ENCODE results near the gene KIF24. TPM values are rescaled to one million over a fixed set of nuclear protein-coding genes. Genes with fewer than 3 reads are reported as not detected.
A peak's percentile ranks its signal among the peaks of the same experiment; 100 is the strongest.

KIF24 gene
- total RNA-seq, 4 donors from 2014 or later: 0.42 to 1.5 (median 0.62) TPM

GRCh38 chr9:34375901-34376595 is 47.0 kb upstream of the KIF24 start:
- Histone ChIP-seq H3K4me1 (peaks cover 28 to 79% (median 56%) of the 10 kb centered on the region in 4 donors), H3K4me3 (peak overlapping the region; percentile 66 to 85 (median 80)), H3K9me3 (no peaks in the 10 kb centered on the region), H3K27ac (replicated peaks in 1 of 4) (peak overlapping the region; percentile 79 to 88 (median 84)), H3K36me3 (peaks cover 0 to 16% (median 15%) of the 10 kb centered on the region in 4 donors), H3K27me3 (peaks cover 0 to 7% (median 0%) of the 10 kb centered on the region in 4 donors)
- WGBS: 15% methylated on average over 11 of the region's 22 CpGs
- TF ChIP-seq CTCF (IDR thresholded peaks at IDR 0.05) (peak; percentile 14 to 34 (median 19)), POLR2A (IDR thresholded peaks at IDR 0.05; ENCODE audit: low read depth) (no peak), POLR2AphosphoS5 (IDR thresholded peaks at IDR 0.05) (no peak)
- DNase-seq (ENCODE audit: extremely low spot score): peak; percentile 92
- intact Hi-C loops (cut with DNase I): loop anchor here (5.0 kb wide), 1 partner anchor 119 kb away; no protein-coding TSS in a partner anchor

GRCh38 chr9:34374905-34375552 is 46.0 kb upstream of the KIF24 start:
- Histone ChIP-seq H3K4me3 (peak overlapping the region in 1 of 4 donors; percentile 85), H3K9me3 (no peaks in the 10 kb centered on the region), H3K27me3 (peaks cover 0 to 7% (median 0%) of the 10 kb centered on the region in 4 donors), H3K27ac (replicated peaks in 1 of 4) (peak overlapping the region in 2 of 4 donors; percentile 86 to 88), H3K36me3 (peaks cover 0 to 25% (median 24%) of the 10 kb centered on the region in 4 donors), H3K4me1 (peaks cover 21 to 79% (median 55%) of the 10 kb centered on the region in 4 donors)
- 77% methylated on average over 5 of the region's 5 CpGs for WGBS
- intact Hi-C loops (cut with DNase I): loop anchor here (5.0 kb wide), 1 partner anchor 118 kb away; no protein-coding TSS in a partner anchor
- TF ChIP-seq POLR2AphosphoS5 (IDR thresholded peaks at IDR 0.05) (no peak), CTCF (IDR thresholded peaks at IDR 0.05) (no peak), POLR2A (IDR thresholded peaks at IDR 0.05; ENCODE audit: low read depth) (no peak), EP300 (IDR thresholded peaks at IDR 0.05) (no peak)
- peak; percentile 45 for DNase-seq (ENCODE audit: extremely low spot score)

- peak; percentile 39 for DNase-seq (ENCODE audit: extremely low spot score)
- peaks cover 0 to 7% (median 0%) of the 10 kb centered on the region in 4 donors for H3K27me3 ChIP-seq
- no peak overlapping the region for H3K27ac ChIP-seq (replicated peaks in 1 of 4)
- TF ChIP-seq EP300 (IDR thresholded peaks at IDR 0.05) (no peak), CTCF (IDR thresholded peaks at IDR 0.05) (no peak), POLR2AphosphoS5 (IDR thresholded peaks at IDR 0.05) (no peak), POLR2A (IDR thresholded peaks at IDR 0.05; ENCODE audit: low read depth) (no peak)
- peaks cover 16 to 72% (median 50%) of the 10 kb centered on the region in 4 donors for H3K4me1 ChIP-seq
- H3K36me3 ChIP-seq: peaks cover 0 to 32% (median 26%) of the 10 kb centered on the region in 4 donors
- intact Hi-C loops (cut with DNase I): no loop called here
- 97% methylated on average over 3 of the region's 3 CpGs for WGBS
- no peaks in the 10 kb centered on the region for H3K9me3 ChIP-seq
- H3K4me3 ChIP-seq: no peak overlapping the region
These were observed 45.3 kb upstream of the KIF24 start for GRCh38 chr9:34374339-34374738.

- WGBS: 90% methylated on average over 2 of the region's 2 CpGs
- intact Hi-C loops (cut with DNase I): no loop called here
- Histone ChIP-seq H3K4me3 (no peak overlapping the region), H3K27me3 (peaks cover 0 to 7% (median 0%) of the 10 kb centered on the region in 4 donors), H3K9me3 (no peaks in the 10 kb centered on the region), H3K36me3 (peaks cover 0 to 32% (median 26%) of the 10 kb centered on the region in 4 donors), H3K27ac (replicated peaks in 1 of 4) (peak overlapping the region in 1 of 4 donors; percentile 38), H3K4me1 (peaks cover 16 to 66% (median 46%) of the 10 kb centered on the region in 4 donors)
- no peak for TF ChIP-seq POLR2AphosphoS5 (IDR thresholded peaks at IDR 0.05)
- no peak for TF ChIP-seq EP300 (IDR thresholded peaks at IDR 0.05)
- TF ChIP-seq CTCF (IDR thresholded peaks at IDR 0.05): no peak
- no peak for TF ChIP-seq POLR2A (IDR thresholded peaks at IDR 0.05; ENCODE audit: low read depth)
- no peak for DNase-seq (ENCODE audit: extremely low spot score)
These were observed 44.7 kb upstream of the KIF24 start for GRCh38 chr9:34373749-34374148.

Measured in esophagus muscularis mucosa (tissue), 4 donors.